IMR-90 (cell line): Measurements from ENCODE around the gene AVP.

Source experiments
- CEBPB ChIP-seq: IDR thresholded peaks from 2 replicates; pipeline ENCODE4 v1.6.1; 2012; ENCODE audit warnings: low read depth, low read length, improper control_type of control experiment
- FOS ChIP-seq: fragments of 150-350 bp; IDR thresholded peaks from 2 replicates; pipeline ENCODE4 v1.6.1; 2016; ENCODE audit warnings: low read depth, low read length
- MAZ ChIP-seq: IDR thresholded peaks from 2 replicates; pipeline ENCODE4 v1.6.1; 2012; ENCODE audit warnings: low read depth, mild to moderate bottlenecking, low read length, improper control_type of control experiment, moderate library complexity, borderline replicate concordance
- POLR2A ChIP-seq: IDR thresholded peaks from 2 replicates; pipeline ENCODE4 v1.6.1; 2012; ENCODE audit warnings: mild to moderate bottlenecking, low read depth, low read length
- RAD21 ChIP-seq: IDR thresholded peaks from 2 replicates; pipeline ENCODE4 v1.6.1; 2012; ENCODE audit warnings: low read length, improper control_type of control experiment
- RFX5 ChIP-seq: IDR thresholded peaks from 2 replicates; pipeline ENCODE4 v1.8.0; 2012; ENCODE audit warnings: low read depth, mild to moderate bottlenecking, low read length, moderate library complexity
- TF ChIP-seq, protein P1 (sequence below): conservative IDR thresholded peaks from 2 replicates; pipeline ENCODE4 v1.5.1; 2012; ENCODE audit warnings: mild to moderate bottlenecking, low read depth, low read length, improper control_type of control experiment
- TF ChIP-seq, protein P2 (sequence below): fragments of 150-350 bp; IDR thresholded peaks from 2 replicates; pipeline ENCODE4 v1.6.1; 2016; ENCODE audit warnings: low read depth, mild to moderate bottlenecking, low read length, moderate library complexity, borderline replicate concordance
- TF ChIP-seq, protein P3 (sequence below): fragments of 150-350 bp; IDR thresholded peaks from 2 replicates; pipeline ENCODE4 v1.6.1; 2017; ENCODE audit warnings: mild to moderate bottlenecking, antibody characterized with exemption, low read length, low read depth

DNA sequence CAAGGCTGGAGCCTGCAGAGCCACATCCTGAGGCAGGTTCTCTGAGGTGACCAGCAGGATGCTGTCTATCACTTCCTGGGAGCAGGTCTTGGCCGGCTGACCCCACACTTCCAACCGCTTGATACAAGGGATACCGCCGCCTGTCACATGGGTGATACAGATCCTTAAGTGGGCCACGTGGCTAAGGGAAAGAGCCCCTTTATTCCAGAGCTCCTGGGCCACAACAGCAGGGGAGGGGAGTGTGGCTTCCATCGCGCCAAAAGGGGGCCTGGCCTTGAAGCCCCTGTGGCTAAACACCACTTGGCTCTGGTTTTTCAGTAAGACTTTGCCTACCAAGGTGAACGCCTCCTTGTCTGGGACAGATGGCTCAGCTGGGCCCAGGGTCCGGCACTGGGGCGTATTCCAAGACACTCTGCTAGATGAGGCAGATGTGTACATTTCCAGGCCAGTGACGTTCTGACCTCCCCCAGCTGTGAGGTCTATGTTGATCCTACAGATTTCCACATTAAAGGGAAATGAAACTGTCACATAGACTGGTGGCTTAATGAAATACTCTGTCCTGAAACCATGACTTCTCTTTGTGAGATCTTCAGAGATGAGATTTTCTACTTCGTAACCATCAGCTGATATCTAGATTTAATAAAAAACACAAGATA, 37.6 kb upstream of the AVP start:
- TF ChIP-seq, protein P1, sequence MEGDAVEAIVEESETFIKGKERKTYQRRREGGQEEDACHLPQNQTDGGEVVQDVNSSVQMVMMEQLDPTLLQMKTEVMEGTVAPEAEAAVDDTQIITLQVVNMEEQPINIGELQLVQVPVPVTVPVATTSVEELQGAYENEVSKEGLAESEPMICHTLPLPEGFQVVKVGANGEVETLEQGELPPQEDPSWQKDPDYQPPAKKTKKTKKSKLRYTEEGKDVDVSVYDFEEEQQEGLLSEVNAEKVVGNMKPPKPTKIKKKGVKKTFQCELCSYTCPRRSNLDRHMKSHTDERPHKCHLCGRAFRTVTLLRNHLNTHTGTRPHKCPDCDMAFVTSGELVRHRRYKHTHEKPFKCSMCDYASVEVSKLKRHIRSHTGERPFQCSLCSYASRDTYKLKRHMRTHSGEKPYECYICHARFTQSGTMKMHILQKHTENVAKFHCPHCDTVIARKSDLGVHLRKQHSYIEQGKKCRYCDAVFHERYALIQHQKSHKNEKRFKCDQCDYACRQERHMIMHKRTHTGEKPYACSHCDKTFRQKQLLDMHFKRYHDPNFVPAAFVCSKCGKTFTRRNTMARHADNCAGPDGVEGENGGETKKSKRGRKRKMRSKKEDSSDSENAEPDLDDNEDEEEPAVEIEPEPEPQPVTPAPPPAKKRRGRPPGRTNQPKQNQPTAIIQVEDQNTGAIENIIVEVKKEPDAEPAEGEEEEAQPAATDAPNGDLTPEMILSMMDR: no peak
- TF ChIP-seq FOS: no peak
- TF ChIP-seq POLR2A: no peak
- TF ChIP-seq RAD21: no peak
- TF ChIP-seq, protein P2, sequence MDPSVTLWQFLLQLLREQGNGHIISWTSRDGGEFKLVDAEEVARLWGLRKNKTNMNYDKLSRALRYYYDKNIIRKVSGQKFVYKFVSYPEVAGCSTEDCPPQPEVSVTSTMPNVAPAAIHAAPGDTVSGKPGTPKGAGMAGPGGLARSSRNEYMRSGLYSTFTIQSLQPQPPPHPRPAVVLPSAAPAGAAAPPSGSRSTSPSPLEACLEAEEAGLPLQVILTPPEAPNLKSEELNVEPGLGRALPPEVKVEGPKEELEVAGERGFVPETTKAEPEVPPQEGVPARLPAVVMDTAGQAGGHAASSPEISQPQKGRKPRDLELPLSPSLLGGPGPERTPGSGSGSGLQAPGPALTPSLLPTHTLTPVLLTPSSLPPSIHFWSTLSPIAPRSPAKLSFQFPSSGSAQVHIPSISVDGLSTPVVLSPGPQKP: no peak
- TF ChIP-seq, protein P3, sequence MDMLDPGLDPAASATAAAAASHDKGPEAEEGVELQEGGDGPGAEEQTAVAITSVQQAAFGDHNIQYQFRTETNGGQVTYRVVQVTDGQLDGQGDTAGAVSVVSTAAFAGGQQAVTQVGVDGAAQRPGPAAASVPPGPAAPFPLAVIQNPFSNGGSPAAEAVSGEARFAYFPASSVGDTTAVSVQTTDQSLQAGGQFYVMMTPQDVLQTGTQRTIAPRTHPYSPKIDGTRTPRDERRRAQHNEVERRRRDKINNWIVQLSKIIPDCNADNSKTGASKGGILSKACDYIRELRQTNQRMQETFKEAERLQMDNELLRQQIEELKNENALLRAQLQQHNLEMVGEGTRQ: no peak
- no peak for TF ChIP-seq MAZ
- TF ChIP-seq CEBPB: no peak
- TF ChIP-seq RFX5: no peak
